OCI-LY3 (cell line): Measurements from ENCODE around the gene SLC6A15.

Source experiments
- H2AFZ ChIP-seq: fragments of 200-600, 300-600 bp; shearing (Covaris generic); 2 replicates; pipeline ENCODE4 v1.6.0; 2014; ENCODE audit warnings: antibody characterized with exemption, low read depth, low read length
- H3K27ac ChIP-seq: fragments of 200-600, 300-600 bp; sonication (generic); 2 replicates; pipeline ENCODE4 v1.5.1; 2014; ENCODE audit warnings: mild to moderate bottlenecking, low read length, moderate library complexity, mixed read lengths
- H3K27me3 ChIP-seq: fragments of 200-600, 300-600 bp; sonication (generic); 2 replicates; pipeline ENCODE4 v1.6.1; 2014; ENCODE audit warnings: low read depth, low read length, mixed read lengths
- H3K36me3 ChIP-seq: fragments of 200-600, 300-600 bp; sonication (generic); replicated peaks from 2 replicates; pipeline ENCODE3; 2014; ENCODE audit warnings: low read depth, low read length, mixed read lengths
- H3K4me1 ChIP-seq: fragments of 300-600, 200-600 bp; sonication (generic); 2 replicates; pipeline ENCODE4 v1.6.1; 2014; ENCODE audit warnings: low read length, mixed read lengths
- H3K4me2 ChIP-seq: fragments of 200-600, 300-600 bp; sonication (generic); 2 replicates; pipeline ENCODE4 v1.6.1; 2014; ENCODE audit warnings: low read length, mixed read lengths
- H3K4me3 ChIP-seq: fragments of 300-600, 200-600 bp; sonication (generic); 2 replicates; pipeline ENCODE4 v1.5.1; 2014; ENCODE audit warnings: antibody characterized with exemption, mild to moderate bottlenecking, low read length, moderate library complexity
- H3K79me2 ChIP-seq: fragments of 300-600, 200-600 bp; shearing (Covaris generic); 2 replicates; pipeline ENCODE4 v1.6.1; 2014; ENCODE audit warnings: mild to moderate bottlenecking, low read length, mixed read lengths
- H3K9ac ChIP-seq: fragments of 300-600, 200-600 bp; shearing (Covaris generic); 2 replicates; pipeline ENCODE4 v1.6.0; 2014; ENCODE audit warnings: mild to moderate bottlenecking, low read length, moderate library complexity
- H3K9me3 ChIP-seq: fragments of 200-600, 300-600 bp; shearing (Covaris generic); 2 replicates; pipeline ENCODE4 v1.6.1; 2014; ENCODE audit warnings: low read length, mixed read lengths; ENCODE audit not compliant: insufficient read depth
- H4K20me1 ChIP-seq: fragments of 200-600, 300-600 bp; sonication (generic); 2 replicates; pipeline ENCODE4 v1.6.1; 2016; ENCODE audit warnings: low read length, mixed read lengths; ENCODE audit not compliant: insufficient read depth
- CTCF ChIP-seq: fragments of 200-600, 300-600 bp; sonication (generic); IDR thresholded peaks from 2 replicates; pipeline ENCODE4 v1.5.1; 2014; ENCODE audit warnings: antibody characterized with exemption, low read length, low read depth
- EZH2phosphoT487 ChIP-seq: fragments of 200-600 bp; shearing (Covaris generic); IDR thresholded peaks from 2 replicates; pipeline ENCODE4 v1.6.1; 2018; ENCODE audit warnings: antibody characterized with exemption, mixed run types, low read depth

Gene SLC6A15

GRCh38 chr12:84924981-84925380, 12.4 kb upstream of the SLC6A15 start:
- no peaks in the 10 kb centered on the region for H3K79me2 ChIP-seq
- H3K4me2 ChIP-seq: no peak overlapping the region
- no peak overlapping the region for H3K4me3 ChIP-seq
- H3K4me1 ChIP-seq: no peaks in the 10 kb centered on the region
- no peaks in the 10 kb centered on the region for H3K9me3 ChIP-seq
- no peaks in the 10 kb centered on the region for H4K20me1 ChIP-seq
- no peaks in the 10 kb centered on the region for H3K27me3 ChIP-seq
- no peak overlapping the region for H3K27ac ChIP-seq
- no peak overlapping the region for H2AFZ ChIP-seq
- H3K9ac ChIP-seq: no peak overlapping the region
- no peak for TF ChIP-seq EZH2phosphoT487
- TF ChIP-seq CTCF: no peak
- H3K36me3 ChIP-seq: no peaks in the 10 kb centered on the region

- no peaks in the 10 kb centered on the region for H3K79me2 ChIP-seq
- TF ChIP-seq CTCF: no peak
- no peak for TF ChIP-seq EZH2phosphoT487
- no peak overlapping the region for H3K27ac ChIP-seq
- H3K4me1 ChIP-seq: no peaks in the 10 kb centered on the region
- no peak overlapping the region for H2AFZ ChIP-seq
- H3K4me3 ChIP-seq: no peak overlapping the region
- no peaks in the 10 kb centered on the region for H3K27me3 ChIP-seq
- H3K4me2 ChIP-seq: no peak overlapping the region
- H3K9me3 ChIP-seq: no peaks in the 10 kb centered on the region
- no peak overlapping the region for H3K9ac ChIP-seq
- no peaks in the 10 kb centered on the region for H4K20me1 ChIP-seq
- no peaks in the 10 kb centered on the region for H3K36me3 ChIP-seq
These were observed 10.1 kb upstream of the SLC6A15 start for GRCh38 chr12:84922693-84923092.

- no peak overlapping the region for H3K27ac ChIP-seq
- no peaks in the 10 kb centered on the region for H3K27me3 ChIP-seq
- no peak overlapping the region for H2AFZ ChIP-seq
- H3K4me2 ChIP-seq: no peak overlapping the region
- H3K9me3 ChIP-seq: no peaks in the 10 kb centered on the region
- H3K9ac ChIP-seq: no peak overlapping the region
- H3K79me2 ChIP-seq: no peaks in the 10 kb centered on the region
- H3K4me3 ChIP-seq: no peak overlapping the region
- no peaks in the 10 kb centered on the region for H4K20me1 ChIP-seq
- TF ChIP-seq EZH2phosphoT487: no peak
- TF ChIP-seq CTCF: no peak
- H3K4me1 ChIP-seq: no peaks in the 10 kb centered on the region
- no peaks in the 10 kb centered on the region for H3K36me3 ChIP-seq
These were observed 7.7 kb upstream of the SLC6A15 start for GRCh38 chr12:84920331-84920730.

- no peak overlapping the region for H3K4me3 ChIP-seq
- no peaks in the 10 kb centered on the region for H3K27me3 ChIP-seq
- H3K9ac ChIP-seq: no peak overlapping the region
- no peaks in the 10 kb centered on the region for H3K79me2 ChIP-seq
- H3K27ac ChIP-seq: no peak overlapping the region
- no peaks in the 10 kb centered on the region for H3K9me3 ChIP-seq
- no peak overlapping the region for H2AFZ ChIP-seq
- H3K36me3 ChIP-seq: no peaks in the 10 kb centered on the region
- no peaks in the 10 kb centered on the region for H3K4me1 ChIP-seq
- no peaks in the 10 kb centered on the region for H4K20me1 ChIP-seq
- TF ChIP-seq EZH2phosphoT487 (no peak), CTCF (no peak)
- no peak overlapping the region for H3K4me2 ChIP-seq
These were observed 6.7 kb upstream of the SLC6A15 start for GRCh38 chr12:84919271-84919670.
